ENCODE data around the gene QRICH2. TPM values are rescaled to one million over a fixed set of nuclear protein-coding genes. Genes with fewer than 3 reads are reported as not detected.
A peak's percentile ranks its signal among the peaks of the same experiment; 100 is the strongest.
"Not testable (repeated sequence)": the region's sequence is repeated elsewhere in the genome, so short reads cannot be mapped to it uniquely, and the experiment has no call there.

The QRICH2 gene
- polyA plus RNA-seq, 3 donors = 1.3 to 2.2 (median 2.2) TPM

- H3K27ac ChIP-seq (ENCODE audit: low read depth, low read length) = no peak overlapping the region
- WGBS, 3 donors = 70 to 82% (median 71%) methylated on average over 5 of the region's 5 CpGs
Observed at GRCh38 chr17:76260669-76261068, 47.4 kb downstream of the QRICH2 start.

DNA sequence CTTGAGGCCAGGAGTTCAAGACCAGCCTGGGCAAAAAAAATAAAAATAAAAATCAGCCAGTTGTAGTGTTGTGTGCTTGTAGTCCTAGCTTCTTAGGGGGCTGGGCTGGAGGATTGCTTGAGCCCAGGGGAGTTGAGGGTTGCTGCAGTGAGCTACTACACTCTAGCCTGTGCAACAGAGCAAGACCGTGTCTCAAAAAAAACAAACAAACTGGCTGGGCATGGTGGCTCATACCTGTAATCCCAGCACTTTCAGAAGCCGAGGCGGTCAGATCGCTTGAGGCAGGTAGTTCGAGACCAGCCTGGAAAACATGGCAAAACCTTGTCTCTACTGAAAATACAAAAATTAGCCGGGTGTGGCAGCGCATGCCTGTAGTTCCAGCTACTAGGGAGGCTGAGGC, 47.9 kb downstream of the QRICH2 start:
- 92 to 95% (median 92%) methylated on average over 7 of the region's 7 CpGs for WGBS, 3 donors
- H3K27ac ChIP-seq (ENCODE audit: low read depth, low read length) = no peak overlapping the region

GRCh38 chr17:76256430-76257050, 51.5 kb downstream of the QRICH2 start:
- WGBS, 3 donors = 74 to 89% (median 76%) methylated on average over 19 of the region's 19 CpGs
- not testable (repeated sequence) for H3K27ac ChIP-seq (ENCODE audit: low read depth, low read length)

- 74 to 81% (median 77%) methylated on average over 6 of the region's 6 CpGs for WGBS, 3 donors
- H3K27ac ChIP-seq (ENCODE audit: low read depth, low read length) = no peak overlapping the region
Observed at GRCh38 chr17:76255801-76256429, 52.2 kb downstream of the QRICH2 start.

GRCh38 chr17:76254275-76254674, 53.8 kb downstream of the QRICH2 start:
- 82 to 93% (median 88%) methylated on average over 5 of the region's 5 CpGs for WGBS, 3 donors
- no peak overlapping the region for H3K27ac ChIP-seq (ENCODE audit: low read depth, low read length)

DNA sequence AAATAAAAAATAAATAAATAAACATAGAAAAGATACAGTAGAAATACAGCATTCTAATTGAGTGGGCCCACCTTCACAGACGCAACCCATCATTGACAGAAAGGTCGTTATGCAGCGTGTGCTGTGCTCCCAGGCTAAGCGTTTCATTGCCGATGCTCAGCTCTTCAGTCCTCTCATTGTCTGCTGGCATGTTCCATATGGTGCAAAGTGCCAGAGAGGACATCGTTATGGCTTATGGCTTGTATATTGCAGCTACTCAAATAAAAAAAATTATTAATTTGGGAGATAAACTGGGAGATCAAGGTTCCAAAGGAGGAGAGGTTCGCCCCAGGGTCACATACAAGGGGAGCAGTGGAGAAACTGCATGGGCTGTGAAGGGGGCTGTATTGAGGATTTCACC, 54.2 kb downstream of the QRICH2 start:
- whole genome bisulfite sequencing, 3 donors = 92 to 95% (median 93%) methylated on average over 7 of the region's 7 CpGs

GRCh38 chr17:76252967-76253766, 54.9 kb downstream of the QRICH2 start:
- H3K27ac ChIP-seq (ENCODE audit: low read depth, low read length) = not testable (repeated sequence)
- 83 to 92% (median 86%) methylated on average over 23 of the region's 23 CpGs for WGBS, 3 donors

More for the DNA sequence above, 54.2 kb downstream of the QRICH2 start:
- no peak overlapping the region for H3K27ac ChIP-seq (ENCODE audit: low read depth, low read length)

DNA sequence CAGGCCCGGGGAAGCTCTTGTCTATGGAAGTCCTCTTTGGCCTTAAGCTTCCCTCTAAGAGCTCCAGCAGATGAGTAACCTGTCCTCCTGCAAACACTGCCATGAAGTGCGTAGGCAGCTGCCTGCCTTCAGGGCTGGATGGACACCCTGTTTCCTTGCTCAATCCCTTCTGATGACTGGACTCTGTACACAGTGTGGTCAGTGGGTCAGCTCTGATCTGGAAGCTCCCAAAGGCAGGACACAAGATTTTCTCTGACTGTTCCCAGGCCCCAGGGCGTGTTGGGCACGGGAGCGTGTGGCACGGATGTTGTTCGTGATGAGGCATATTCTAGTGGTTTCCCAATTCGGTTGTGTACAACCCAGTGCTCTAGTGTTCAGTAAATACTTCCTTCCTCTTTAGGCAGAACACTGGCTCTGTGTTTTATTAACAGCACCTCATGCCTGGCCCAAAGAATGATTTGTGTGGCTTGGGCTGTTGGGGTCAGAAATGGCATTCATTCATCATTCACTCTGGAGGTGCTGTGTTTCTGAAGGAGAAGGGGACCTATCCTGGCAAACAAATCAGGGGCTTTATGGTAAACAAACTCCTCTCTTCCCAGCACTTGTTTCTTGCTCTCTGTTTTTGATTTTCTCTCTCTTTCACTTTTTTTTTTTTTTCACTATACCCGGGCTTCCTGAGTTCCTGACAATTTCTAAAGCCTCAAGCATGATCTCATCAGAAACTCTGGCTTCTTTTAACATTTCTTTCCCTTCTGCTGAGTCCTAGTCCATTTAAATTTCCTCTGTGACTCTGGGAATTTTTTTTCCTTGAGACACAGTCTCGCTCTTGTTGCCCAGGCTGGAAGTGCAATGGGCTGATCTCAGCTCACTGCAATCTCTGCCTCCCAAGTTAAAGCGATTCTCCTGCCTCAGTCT, 55.8 kb downstream of the QRICH2 start:
- WGBS, 3 donors = 28 to 52% (median 33%) methylated on average over 11 of the region's 11 CpGs
- H3K27ac ChIP-seq (ENCODE audit: low read depth, low read length) = peak overlapping the region; percentile 90

- H3K27ac ChIP-seq (ENCODE audit: low read depth, low read length) = peak overlapping the region; percentile 85
- WGBS, 3 donors = 77 to 79% (median 77%) methylated on average over 8 of the region's 8 CpGs
Observed at GRCh38 chr17:76251478-76252039, 56.5 kb downstream of the QRICH2 start.

GRCh38 chr17:76250141-76250540, 57.9 kb downstream of the QRICH2 start:
- 85 to 92% (median 91%) methylated on average over 6 of the region's 6 CpGs for WGBS, 3 donors

DNA sequence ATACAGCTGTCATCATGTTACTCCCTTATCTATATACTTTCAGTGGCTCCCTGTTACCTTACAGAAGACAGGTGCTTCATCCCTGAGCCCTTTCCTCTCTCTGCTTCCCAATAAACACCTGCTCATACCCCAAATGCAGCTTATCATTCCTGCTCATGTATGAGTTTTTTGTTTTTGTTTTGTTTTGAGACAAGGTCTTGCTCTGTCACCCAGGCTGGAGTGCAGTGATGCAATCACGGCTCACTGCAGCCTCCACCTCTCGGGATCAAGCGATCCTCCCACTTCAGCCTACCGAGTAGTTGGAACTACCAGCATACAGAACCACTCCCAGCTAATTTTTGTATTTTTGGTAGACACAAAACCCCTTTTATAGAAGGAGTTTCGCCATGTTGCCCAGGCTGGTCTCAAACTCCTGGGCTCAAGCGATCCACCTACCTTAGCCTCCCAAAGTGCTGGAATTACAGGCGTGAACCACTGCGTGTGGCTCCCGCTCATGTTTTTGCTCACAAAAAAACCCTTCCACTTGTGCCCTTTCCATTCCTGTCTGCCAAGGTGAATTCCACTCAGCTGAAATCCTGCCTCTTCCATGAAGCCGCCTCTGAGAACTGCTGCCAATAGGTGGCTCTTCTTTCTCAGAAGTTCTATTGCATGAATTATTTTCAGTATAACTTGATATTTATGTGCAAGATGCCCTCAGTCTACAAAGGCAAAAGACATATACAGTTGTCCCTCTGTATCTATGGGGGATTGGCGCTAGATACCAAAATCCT, 59.9 kb downstream of the QRICH2 start:
- 67 to 74% (median 73%) methylated on average over 11 of the region's 11 CpGs for WGBS, 3 donors

More at GRCh38 chr17:76250141-76250540, 57.9 kb downstream of the QRICH2 start:
- no peak overlapping the region for H3K27ac ChIP-seq (ENCODE audit: low read depth, low read length)

GRCh38 chr17:76247304-76247703, 60.8 kb downstream of the QRICH2 start:
- no peak overlapping the region for H3K27ac ChIP-seq (ENCODE audit: low read depth, low read length)
- 89 to 95% (median 93%) methylated on average over 8 of the region's 8 CpGs for WGBS, 3 donors

More for the DNA sequence above, 59.9 kb downstream of the QRICH2 start:
- H3K27ac ChIP-seq (ENCODE audit: low read depth, low read length) = no peak overlapping the region

GRCh38 chr17:76246080-76247066, 61.7 kb downstream of the QRICH2 start:
- WGBS, 3 donors = 66 to 77% (median 68%) methylated on average over 7 of the region's 7 CpGs
- no peak overlapping the region for H3K27ac ChIP-seq (ENCODE audit: low read depth, low read length)

GRCh38 chr17:76244721-76245120, 63.4 kb downstream of the QRICH2 start:
- 94 to 95% (median 94%) methylated on average over 8 of the region's 8 CpGs for whole genome bisulfite sequencing, 3 donors
- H3K27ac ChIP-seq (ENCODE audit: low read depth, low read length) = not testable (repeated sequence)

DNA sequence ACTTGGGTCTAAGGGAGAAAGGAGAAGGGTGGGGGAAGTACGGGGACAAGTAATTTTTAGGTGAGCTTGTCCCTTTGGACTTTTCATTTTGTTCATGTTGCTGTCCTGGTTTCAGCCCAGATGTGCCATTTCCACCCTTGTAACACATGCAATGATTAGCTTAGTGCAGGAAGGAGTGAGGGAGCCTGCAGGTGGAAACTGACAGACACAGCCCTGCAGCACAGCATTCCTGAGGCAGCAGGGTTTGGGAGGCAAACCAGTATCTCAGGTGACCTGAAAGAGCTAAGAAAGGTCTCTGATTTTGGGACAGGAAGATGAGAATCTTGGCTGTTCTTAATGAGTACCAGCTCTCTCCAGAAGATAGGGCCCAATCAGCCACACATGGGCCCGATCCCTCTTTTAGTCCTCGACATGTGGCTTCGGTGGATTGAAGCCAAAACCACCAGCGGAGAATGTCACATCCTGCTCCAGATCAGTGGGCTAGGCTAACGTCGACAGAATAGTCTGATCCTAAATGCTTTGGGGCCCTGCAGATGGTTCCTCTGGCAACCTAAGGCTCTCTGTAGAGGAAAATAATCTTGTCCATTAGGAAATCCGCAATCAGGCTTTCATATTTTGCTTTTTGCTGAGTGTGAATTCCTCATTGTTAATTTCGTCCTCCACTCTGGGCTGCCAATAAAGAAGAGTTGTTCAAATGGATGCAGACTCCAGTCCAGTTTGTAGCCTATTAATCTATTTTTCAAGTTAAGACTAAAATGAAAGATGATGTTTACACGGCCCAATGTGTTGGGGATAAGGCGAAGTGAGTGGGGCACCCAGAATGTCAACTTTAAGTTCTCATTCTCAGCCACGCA, 64.0 kb downstream of the QRICH2 start:
- H3K27ac ChIP-seq (ENCODE audit: low read depth, low read length) = no peak overlapping the region
- WGBS, 3 donors = 52 to 84% (median 54%) methylated on average over 12 of the region's 12 CpGs
